ENCODE data around the gene MYH13.
A peak's percentile ranks its signal among the peaks of the same experiment; 100 is the strongest.

The MYH13 gene

DNA sequence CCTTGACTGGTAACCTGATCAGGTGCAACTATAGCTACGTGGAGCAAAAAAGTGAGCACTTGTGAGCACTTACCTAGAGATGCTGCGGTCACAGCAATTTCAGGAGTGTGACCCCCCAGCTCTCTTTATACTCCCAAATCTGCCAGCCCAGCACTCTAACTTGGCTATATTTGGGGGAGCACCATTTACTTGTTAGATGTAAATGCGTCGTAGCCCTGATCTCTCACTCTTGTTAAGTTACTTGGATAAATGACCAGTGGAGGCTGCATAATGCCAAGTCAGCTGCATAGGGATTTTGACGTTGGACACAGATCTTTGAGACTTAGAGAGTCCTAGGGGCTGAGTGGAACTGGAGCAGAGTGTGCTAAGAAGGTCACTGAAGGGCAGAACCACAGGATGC lies at the start of gene MYH13:
Gene MYH13, minus strand, starts transcription at position 101 of the 400 bp plus-strand sequence. CDS start 8,476 bp downstream, outside the sequence.
- DNase-seq: no peak

DNA sequence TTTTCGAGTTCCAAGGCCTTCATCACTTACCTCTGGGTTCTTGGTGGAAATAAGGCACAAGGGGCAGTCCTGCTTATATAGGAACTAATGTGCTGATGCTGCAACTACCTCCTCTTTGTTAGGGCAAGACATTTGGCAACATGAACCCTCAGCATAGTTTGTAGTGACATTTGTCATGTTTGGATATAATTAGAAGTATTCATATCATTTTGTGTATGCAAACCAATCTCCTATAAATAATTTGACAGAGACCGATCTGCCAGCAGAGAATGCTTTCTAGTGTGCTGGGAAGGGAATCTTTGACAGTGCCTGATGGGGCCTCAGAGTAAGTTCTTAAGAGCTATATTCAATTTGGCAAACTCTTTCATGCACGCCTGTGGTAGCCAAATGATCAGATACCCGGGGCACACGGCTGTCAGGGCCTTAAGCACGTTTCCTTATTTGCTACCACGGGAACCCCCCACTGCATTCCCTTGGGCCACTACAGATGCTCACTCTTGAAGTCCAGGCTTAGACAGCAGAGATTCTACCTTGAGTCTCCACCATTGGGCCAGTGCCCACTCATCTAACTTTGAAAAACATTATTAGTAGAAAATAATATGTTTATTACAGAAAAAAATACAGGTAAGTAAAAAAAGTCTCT lies 49.2 kb upstream of the MYH13 start, which contains the start of gene MYH8:
Gene MYH8, minus strand, starts transcription at position 51 of the 643 bp plus-strand sequence. CDS start 1,723 bp downstream, outside the sequence.
- no peak for DNase-seq

GRCh38 chr17:10421211-10421610 lies 48.4 kb upstream of the MYH13 start:
- DNase-seq: no peak

DNA sequence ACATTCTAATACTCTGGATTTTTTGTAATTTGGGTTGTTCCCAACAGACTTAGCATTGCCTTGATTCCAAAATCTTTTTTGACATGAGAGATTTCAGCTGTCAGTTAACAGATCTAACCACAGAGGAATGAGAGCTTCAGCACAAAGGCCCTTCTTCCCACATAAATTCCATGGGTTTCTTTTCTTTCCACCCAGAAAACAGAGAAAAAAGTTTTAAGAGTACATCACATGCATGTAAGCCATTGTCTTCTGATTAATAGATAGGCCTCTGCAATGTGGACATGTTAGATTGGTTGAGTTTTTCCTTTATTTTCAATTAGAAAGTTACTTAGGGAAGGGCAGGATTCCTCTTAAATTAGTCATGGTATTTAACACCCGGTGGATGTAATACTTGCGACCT lies 48.0 kb upstream of the MYH13 start:
- no peak for DNase-seq

GRCh38 chr17:10417431-10417830 lies 44.6 kb upstream of the MYH13 start:
- no peak for DNase-seq

GRCh38 chr17:10415161-10415560 lies 42.4 kb upstream of the MYH13 start:
- DNase-seq: no peak

- no peak for DNase-seq
Measured at GRCh38 chr17:10403589-10403988, 30.8 kb upstream of the MYH13 start.

GRCh38 chr17:10398352-10398751 lies 25.5 kb upstream of the MYH13 start:
- no peak for DNase-seq

DNA sequence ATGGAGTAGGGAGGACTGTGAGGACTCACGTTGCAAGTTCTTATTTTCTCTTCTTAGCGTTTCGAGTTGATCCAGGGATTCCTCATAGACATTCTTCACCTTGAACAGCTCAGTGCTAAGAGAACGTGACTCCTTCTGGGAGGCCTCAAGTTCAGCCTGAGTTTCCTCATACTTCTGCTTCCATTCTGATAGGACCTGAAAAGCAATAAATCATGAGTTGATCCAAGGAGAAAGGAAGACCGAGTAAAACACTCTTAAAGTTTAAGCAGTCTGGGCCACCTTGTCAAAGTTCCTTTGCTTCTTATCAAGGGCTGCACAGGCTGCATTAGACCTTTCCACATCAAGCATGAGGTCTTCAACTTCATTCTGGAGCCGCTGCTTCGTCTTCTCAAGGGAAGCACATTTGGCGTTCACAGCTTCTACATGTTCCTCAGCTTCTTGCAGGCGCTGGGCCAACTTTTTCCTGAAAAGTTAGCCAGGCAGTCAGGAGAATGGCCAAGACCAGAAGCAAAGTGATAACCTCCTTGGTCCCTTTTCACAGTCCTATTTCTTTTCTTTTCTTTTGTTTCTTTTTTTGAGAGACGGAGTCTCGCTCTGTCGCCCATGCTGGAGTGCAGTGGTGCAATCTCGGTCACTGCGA lies 23.8 kb upstream of the MYH13 start:
- no peak for DNase-seq

DNA sequence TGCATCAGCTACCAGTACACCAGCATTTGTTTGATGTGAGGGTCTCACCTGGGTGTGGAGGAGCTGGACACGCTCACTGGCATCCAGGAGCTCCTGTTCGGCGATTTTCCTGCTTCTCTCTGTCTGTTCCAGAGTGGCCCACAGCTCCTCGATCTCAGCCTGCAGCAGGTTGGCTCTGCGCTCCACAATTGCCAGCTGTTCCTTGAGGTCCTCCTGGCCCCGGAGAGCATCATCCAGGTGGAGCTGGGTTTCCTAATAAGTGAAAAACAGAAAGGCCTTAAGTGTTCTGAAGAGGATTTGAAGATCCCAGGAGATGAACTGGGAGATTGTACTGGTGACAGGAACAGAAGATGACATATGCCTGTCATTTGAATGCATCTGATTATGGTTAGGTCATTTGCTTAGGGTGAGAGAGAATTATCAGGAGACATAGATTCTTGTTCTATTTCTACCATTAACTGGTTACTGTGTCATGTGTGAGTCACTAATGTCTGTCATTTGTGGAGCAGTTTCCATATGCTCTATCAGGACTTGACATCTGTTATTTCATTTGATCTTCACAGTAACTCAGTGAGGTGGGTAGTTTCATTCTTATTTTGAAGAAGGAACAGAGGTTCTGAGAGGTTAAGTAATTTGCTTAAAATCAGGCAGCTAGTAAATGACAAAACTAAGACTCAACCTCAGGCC lies 21.5 kb upstream of the MYH13 start:
- DNase-seq: peak; percentile 88

- no peak for DNase-seq
Measured at GRCh38 chr17:10392880-10393279, 20.1 kb upstream of the MYH13 start.

- no peak for DNase-seq
Measured at GRCh38 chr17:10385871-10386270, 13.1 kb upstream of the MYH13 start.

DNA sequence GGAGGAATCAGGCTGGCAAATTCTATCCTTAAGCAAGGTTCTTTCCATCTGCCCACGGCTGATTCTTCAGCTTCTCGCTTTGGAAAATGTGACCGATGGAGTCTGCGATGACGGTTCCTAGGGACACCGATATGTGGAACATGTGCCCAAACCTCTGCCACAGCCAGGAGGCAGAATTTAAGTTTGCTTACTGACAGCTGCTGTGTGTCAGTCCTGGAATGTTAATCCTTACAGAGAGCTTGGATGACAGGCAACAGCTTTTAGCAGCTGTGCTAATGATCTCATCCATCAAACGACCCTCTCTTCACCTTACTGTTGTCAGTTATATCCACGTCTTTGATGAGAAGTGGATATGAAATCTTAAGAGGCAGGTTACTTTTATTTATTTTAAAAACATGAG lies 11.4 kb upstream of the MYH13 start:
- DNase-seq: peak; percentile 94

DNA sequence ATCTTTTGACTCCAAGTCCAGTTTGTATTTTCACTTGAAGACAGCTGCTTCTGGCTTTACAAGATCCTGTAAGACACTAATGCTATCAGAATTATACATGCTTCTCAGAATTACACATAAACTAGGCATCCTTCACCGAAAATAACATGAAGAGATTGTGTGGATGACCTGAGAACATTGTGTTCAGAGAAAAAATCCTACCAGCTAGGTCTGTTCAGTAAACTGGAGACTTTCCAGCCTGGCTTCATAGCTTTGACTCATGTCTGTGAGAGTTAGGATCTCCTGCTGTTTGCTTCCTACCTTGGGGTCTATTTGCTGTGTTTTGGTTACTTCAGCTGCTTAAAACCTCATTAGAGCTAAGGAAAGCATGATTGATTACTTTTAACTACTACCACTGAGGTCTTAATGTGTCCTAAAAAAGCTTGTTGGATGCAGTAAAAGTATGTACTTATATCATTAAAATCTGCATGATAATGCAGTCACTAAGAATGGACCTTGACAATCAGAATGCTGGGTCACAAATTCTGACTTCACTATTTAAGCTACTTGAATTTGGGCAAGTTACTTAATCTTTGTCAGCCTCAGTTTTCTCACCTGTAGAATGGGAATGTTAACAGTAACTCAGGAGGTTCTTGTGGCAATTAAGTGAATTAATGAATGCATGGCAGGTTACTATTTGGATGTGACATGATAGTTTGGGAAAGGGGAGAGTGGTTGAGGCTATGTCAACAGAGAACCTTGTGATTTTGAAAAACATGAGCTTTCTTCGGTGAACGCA lies 8.0 kb upstream of the MYH13 start:
- no peak for DNase-seq

- DNase-seq: no peak
Measured at GRCh38 chr17:10370016-10370608, 2.7 kb downstream of the MYH13 start.

- DNase-seq: no peak
Measured at GRCh38 chr17:10369239-10369638, 3.6 kb downstream of the MYH13 start.

GRCh38 chr17:10368561-10368960 lies 4.2 kb downstream of the MYH13 start:
- DNase-seq: no peak

DNA sequence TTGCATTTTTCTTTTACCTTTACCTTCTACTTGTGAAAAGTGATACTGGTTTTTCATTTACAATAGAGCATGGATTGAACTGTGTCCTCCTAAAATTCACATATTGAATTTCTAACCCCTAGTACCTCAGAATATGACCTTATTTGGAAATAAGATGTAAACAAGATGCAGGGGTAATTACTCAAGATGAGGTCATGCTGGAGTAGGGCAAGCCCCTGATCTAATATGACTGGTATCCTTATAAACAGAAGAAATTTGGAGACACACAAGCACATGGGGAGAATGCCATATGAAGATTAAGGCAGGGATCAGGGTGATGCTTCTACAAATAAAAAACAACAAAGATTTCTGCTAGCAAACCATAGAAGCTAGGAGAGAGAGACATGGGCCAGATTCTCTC lies 12.2 kb downstream of the MYH13 start:
- DNase-seq: no peak

DNA sequence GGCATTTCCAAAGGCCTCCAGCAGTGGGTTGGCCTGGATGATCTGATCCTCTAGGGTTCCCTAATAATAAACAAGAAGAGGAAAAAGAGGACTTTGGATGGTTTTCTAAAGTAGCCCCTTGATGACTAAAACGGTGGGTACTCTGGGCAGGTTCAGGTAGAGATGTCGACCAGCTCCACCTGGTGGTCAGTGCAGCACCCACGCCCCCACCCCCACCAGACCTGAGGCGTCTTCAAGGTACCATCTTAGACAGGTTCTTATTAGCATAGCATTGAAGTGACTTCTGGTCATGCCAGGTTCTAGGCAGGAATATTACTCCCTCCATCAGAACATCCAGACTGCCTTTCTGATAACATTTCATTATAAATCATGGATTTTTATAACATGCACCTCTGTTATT lies 15.0 kb downstream of the MYH13 start:
- no peak for DNase-seq

DNA sequence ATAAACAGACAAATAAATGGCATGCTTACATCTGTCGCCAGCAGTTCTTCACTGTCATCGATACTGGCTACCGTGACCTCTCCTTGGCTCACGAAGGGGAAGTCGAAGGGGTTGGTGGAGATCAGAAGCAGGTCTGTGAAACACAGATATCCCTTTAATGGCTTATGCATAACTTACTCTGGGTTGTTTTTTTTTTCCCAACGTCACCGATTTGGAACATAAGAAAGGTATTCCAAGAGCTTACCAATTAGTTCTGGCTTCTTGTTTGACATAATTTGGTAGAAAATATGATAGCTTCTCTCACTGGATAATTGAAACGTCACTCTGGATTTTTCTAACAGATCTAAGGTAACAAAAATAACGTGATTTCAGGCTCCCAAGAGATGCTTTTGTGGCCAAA lies 18.2 kb downstream of the MYH13 start:
- no peak for DNase-seq

GRCh38 chr17:10352893-10353292 lies 19.9 kb downstream of the MYH13 start:
- no peak for DNase-seq

DNA sequence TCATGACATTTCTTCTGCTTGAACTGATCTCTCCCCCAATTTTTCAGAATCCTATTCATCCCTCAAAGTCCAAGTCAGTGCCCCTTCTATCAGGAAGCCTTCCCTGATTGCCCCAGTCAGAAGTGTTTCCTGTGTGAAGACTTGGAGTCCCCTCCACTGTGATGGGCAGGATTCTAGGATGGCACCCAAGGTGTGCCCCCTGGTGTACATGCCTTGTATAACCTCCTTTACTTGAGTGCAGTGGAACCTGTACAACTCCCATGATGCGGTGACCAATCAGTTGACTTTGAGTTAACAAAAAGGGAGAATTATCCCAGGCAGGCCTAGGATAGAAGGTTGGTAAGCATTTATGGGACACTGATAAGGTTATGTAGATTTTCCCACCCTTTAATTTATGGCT lies 23.4 kb downstream of the MYH13 start:
- DNase-seq: no peak

- DNase-seq: no peak
Measured at GRCh38 chr17:10344816-10345215, 28.0 kb downstream of the MYH13 start.
